ENCODE data around the gene NALCN. TPM values are rescaled to one million over a fixed set of nuclear protein-coding genes. Genes with fewer than 3 reads are reported as not detected.

The NALCN gene
- total and polyA plus RNA-seq, 10 of the 15 experiments (the other 5 are each of a cell fraction or from before 2014, with no cell fraction given) = under 0.01 TPM; not detected in 9

GRCh38 chr13:101346942-101347728, 69.2 kb downstream of the NALCN start:
- TF ChIP-seq ATF2 (IDR thresholded peaks at IDR 0.05; ENCODE audit: low read length) (no peak), SMAD5 (IDR thresholded peaks at IDR 0.05; ENCODE audit: low read depth) (no peak), CUX1 (IDR thresholded peaks at IDR 0.05; ENCODE audit: insufficient replicate concordance, low read depth, low read length) (no peak), FOS (IDR thresholded peaks at IDR 0.05; ENCODE audit: borderline replicate concordance, extremely low read depth, insufficient read length) (no peak), ATF3 (IDR thresholded peaks at IDR 0.05; ENCODE audit: borderline replicate concordance, extremely low read depth, low read depth, low read length) (no peak), YY1 (IDR thresholded peaks at IDR 0.05; ENCODE audit: low read depth, low read length) (no peak)
- no peaks in the 10 kb centered on the region for H3K27me3 ChIP-seq (replicated peaks in 1 of 2; ENCODE audit: control insufficient read depth in 2 of 2, insufficient read depth in 2 of 2, low read length in 1 of 2)
- FAIRE-seq = no peak
- RAD21 ChIA-PET (ENCODE audit: unreplicated experiment) = no interaction called here
- WGBS (ENCODE audit: insufficient coverage, insufficient replicate concordance, low lambda C conversion rate, missing lambda C conversion rate) = 1% methylated on average over 5 of the region's 5 CpGs
- no TSS peak for BruUV-seq (replicated peaks)
- no peak for DNase-seq (ENCODE audit: low read depth, low spot score)
- H3K36me3 ChIP-seq (ENCODE audit: control insufficient read depth in 2 of 2, insufficient read depth in 2 of 2, low read length in 1 of 2) = no peaks in the 10 kb centered on the region
- no peaks in the 10 kb centered on the region for H3K9me3 ChIP-seq (replicated peaks; ENCODE audit: control insufficient read depth, insufficient read depth, low read length)
- intact Hi-C loops (cut with micrococcal nuclease; ENCODE audit: unreplicated experiment) (no loop called here), in situ Hi-C loops (cut with MboI) (no loop called here)
- H3K4me3 ChIP-seq = no peak overlapping the region
- no peaks in the 10 kb centered on the region for H3K79me2 ChIP-seq (ENCODE audit: control insufficient read depth, insufficient read depth, low read length)
- H3K4me1 ChIP-seq (ENCODE audit: control insufficient read depth, insufficient read depth, low read length) = no peaks in the 10 kb centered on the region
- no peak overlapping the region for H3K27ac ChIP-seq (ENCODE audit: control insufficient read depth, insufficient read depth)
- H4K20me1 ChIP-seq (ENCODE audit: control insufficient read depth, insufficient read depth) = no peaks in the 10 kb centered on the region
- no peak overlapping the region for H3K9ac ChIP-seq (ENCODE audit: control insufficient read depth, insufficient read depth, low read length)
- POLR2A ChIA-PET = interaction anchor here (0.6 kb wide), 1 partner anchor 288 kb away, joined by 3 read pairs; no protein-coding TSS in a partner anchor
- no peak for ATAC-seq
- CTCF ChIA-PET = interaction anchor here (0.6 to 1.1 kb wide), 2 partner anchors 15 to 797 kb away, joined by 3 to 4 read pairs; no protein-coding TSS in a partner anchor
- H2AFZ ChIP-seq (ENCODE audit: control insufficient read depth, low read depth, low read length) = no peak overlapping the region
- SMC1A ChIA-PET (ENCODE audit: uncharacterized antibody, unreplicated experiment) = interaction anchor here (0.5 kb wide), 1 partner anchor 693 kb away, joined by 3 read pairs; no protein-coding TSS in a partner anchor
- H3K4me2 ChIP-seq (ENCODE audit: control insufficient read depth, insufficient read depth) = no peak overlapping the region
